Lower leg skin (tissue), 3 donors: ENCODE measurements around the gene ARID1B.

Experiments
- POLR2A ChIP-seq, 2 donors: fragments of 450-650 bp; IDR thresholded peaks; one replicate each; pipeline ENCODE4 v1.6.1; 2016 to 2017; ENCODE audit warnings: antibody characterized with exemption in 2 of 2, mild to moderate bottlenecking in 1 of 2, moderate library complexity in 1 of 2
- TF ChIP-seq, protein P1 (sequence below), 3 donors: fragments of 450-650 bp; IDR thresholded peaks; one replicate each; pipeline ENCODE4 v1.5.1; 2016; ENCODE audit warnings: antibody characterized with exemption in 3 of 3, mild to moderate bottlenecking in 3 of 3, moderate library complexity in 2 of 3

DNA sequence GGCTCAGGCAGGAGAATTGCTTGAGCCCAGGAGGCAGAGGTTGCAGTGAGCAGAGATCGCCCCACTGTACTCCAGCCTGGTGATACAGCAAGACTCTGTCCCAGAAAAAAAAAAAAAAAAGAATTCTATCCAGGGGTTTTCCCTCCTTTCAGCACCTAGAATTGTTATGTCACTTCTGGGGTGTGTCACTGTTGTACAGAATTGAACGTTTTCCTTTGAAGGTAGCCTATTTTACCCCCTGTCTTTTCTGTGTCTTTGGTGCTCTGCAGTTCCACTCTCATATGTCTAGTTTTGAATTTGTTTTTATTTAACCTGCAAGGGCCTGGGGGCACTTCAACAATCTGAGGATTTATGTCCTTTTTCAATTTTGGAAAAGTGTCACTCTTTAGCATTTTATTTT lies 19.3 kb upstream of the ARID1B start:
- TF ChIP-seq POLR2A (IDR thresholded peaks at IDR 0.05): no peak
- TF ChIP-seq, protein P1, sequence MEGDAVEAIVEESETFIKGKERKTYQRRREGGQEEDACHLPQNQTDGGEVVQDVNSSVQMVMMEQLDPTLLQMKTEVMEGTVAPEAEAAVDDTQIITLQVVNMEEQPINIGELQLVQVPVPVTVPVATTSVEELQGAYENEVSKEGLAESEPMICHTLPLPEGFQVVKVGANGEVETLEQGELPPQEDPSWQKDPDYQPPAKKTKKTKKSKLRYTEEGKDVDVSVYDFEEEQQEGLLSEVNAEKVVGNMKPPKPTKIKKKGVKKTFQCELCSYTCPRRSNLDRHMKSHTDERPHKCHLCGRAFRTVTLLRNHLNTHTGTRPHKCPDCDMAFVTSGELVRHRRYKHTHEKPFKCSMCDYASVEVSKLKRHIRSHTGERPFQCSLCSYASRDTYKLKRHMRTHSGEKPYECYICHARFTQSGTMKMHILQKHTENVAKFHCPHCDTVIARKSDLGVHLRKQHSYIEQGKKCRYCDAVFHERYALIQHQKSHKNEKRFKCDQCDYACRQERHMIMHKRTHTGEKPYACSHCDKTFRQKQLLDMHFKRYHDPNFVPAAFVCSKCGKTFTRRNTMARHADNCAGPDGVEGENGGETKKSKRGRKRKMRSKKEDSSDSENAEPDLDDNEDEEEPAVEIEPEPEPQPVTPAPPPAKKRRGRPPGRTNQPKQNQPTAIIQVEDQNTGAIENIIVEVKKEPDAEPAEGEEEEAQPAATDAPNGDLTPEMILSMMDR (IDR thresholded peaks at IDR 0.05): no peak
